Hepatocyte (in vitro differentiated cells): ENCODE results near the gene TAL1.

Experiments used
- CTCF ChIP-seq: fragments of 200-600 bp; sonication (generic); IDR thresholded peaks from 2 replicates; pipeline ENCODE4 v1.5.1; 2016; ENCODE audit warnings: antibody characterized with exemption, mild to moderate bottlenecking; ENCODE audit not compliant: poor library complexity
- EZH2 ChIP-seq: fragments of 200-600 bp; sonication (generic); IDR thresholded peaks from 2 replicates; pipeline ENCODE4 v1.6.1; 2016; ENCODE audit warnings: antibody characterized with exemption, mild to moderate bottlenecking, borderline replicate concordance

- TF ChIP-seq EZH2 = no peak
- no peak for TF ChIP-seq CTCF
These were observed 54.0 kb downstream of the TAL1 start for GRCh38 chr1:47178020-47178419.
